Peyer's patch (tissue), 4 donors: ENCODE measurements around the gene MAP3K6.

ENCODE experiments used
- POLR2A ChIP-seq, 2 donors: fragments of 450-650 bp; IDR thresholded peaks; one replicate each; pipeline ENCODE4 v1.5.1; 2017; ENCODE audit warnings: antibody characterized with exemption in 2 of 2, mild to moderate bottlenecking in 2 of 2, moderate library complexity in 2 of 2
- TF ChIP-seq, protein P1 (sequence below), 6 experiments: fragments of 450-650 bp in 4 of 6; fragments of 200-600 bp in 2 of 6; sonication (generic) in 1 of 6; IDR thresholded peaks; one replicate each; pipeline ENCODE4 v1.5.1; 2017 to 2019; ENCODE audit warnings: antibody characterized with exemption in 6 of 6, mild to moderate bottlenecking in 3 of 6, moderate library complexity in 1 of 6

DNA sequence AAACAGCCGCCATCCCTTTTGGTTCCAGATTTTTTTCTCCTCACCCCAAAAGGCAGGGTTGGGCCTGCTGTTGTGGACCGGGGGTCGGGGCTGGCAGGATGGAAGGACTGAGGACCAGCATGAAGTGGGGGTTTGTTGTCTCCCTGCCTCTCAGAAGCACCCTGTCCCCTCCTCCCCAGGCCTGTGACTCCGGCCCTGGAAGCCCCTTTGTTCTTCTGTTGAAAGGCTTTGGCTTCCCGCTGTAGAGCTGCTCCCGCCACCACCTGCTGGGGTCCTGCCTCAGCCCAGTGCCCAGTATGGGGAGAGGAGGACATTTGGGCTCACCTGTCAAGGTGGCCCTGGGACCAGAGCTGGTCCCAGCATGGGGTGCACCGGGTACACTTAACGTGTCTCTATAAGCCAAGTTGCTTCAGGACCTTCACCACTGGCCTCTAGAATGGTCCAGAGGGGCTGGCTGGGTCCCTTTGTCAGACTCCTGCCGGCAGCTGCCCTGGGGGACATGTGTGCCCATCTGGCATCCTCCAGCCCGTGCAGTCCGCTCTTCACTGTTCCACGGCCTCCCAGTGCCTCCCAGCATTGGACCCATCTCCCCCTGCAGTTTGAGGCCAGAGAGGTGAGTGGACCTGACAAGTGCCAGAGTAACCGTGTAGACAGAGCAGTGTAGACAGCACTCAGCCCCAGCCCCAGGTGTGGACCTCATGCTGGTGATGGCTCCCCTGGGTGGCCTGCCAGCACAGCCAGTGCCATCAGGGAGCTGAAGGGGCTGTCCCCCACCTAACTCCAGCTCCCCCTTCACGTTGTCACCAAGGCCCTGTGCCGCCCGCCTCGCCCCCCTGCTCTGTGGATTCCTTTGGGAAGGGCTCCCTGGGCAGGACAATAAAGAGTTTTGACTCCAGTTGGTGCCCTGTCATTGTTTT lies 31.0 kb downstream of the MAP3K6 start:
- TF ChIP-seq, protein P1, sequence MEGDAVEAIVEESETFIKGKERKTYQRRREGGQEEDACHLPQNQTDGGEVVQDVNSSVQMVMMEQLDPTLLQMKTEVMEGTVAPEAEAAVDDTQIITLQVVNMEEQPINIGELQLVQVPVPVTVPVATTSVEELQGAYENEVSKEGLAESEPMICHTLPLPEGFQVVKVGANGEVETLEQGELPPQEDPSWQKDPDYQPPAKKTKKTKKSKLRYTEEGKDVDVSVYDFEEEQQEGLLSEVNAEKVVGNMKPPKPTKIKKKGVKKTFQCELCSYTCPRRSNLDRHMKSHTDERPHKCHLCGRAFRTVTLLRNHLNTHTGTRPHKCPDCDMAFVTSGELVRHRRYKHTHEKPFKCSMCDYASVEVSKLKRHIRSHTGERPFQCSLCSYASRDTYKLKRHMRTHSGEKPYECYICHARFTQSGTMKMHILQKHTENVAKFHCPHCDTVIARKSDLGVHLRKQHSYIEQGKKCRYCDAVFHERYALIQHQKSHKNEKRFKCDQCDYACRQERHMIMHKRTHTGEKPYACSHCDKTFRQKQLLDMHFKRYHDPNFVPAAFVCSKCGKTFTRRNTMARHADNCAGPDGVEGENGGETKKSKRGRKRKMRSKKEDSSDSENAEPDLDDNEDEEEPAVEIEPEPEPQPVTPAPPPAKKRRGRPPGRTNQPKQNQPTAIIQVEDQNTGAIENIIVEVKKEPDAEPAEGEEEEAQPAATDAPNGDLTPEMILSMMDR (IDR thresholded peaks at IDR 0.05), result no peak
- TF ChIP-seq POLR2A (IDR thresholded peaks at IDR 0.05), result no peak
